Testis (tissue), 3 donors: ENCODE measurements around the gene SLC1A6. TPM values are rescaled to one million over a fixed set of nuclear protein-coding genes. Genes with fewer than 3 reads are reported as not detected.
A peak's percentile ranks its signal among the peaks of the same experiment; 100 is the strongest.
"Not testable (repeated sequence)": the region's sequence is repeated elsewhere in the genome, so short reads cannot be mapped to it uniquely, and the experiment has no call there.

Experiments used
- DNase-seq: peaks from one replicate; pipeline ENCODE4 v3.0.0-alpha.2; 2019
- H3K27ac ChIP-seq, 2 donors: fragments of 200-600 bp; sonication (generic); one replicate each; pipeline ENCODE4 v1.5.1; 2019
- H3K27me3 ChIP-seq: fragments of 200-600 bp; sonication (generic); one replicate; pipeline ENCODE4 v1.5.1; 2019
- H3K36me3 ChIP-seq: fragments of 200-600 bp; sonication (generic); one replicate; pipeline ENCODE4 v1.5.1; 2017; ENCODE audit warnings: low read depth; ENCODE audit errors: missing control alignments
- H3K4me1 ChIP-seq: fragments of 200-600 bp; sonication (generic); one replicate; pipeline ENCODE4 v1.5.1; 2019
- H3K4me3 ChIP-seq, 2 donors: fragments of 200-600 bp; sonication (generic); one replicate each; pipeline ENCODE4 v1.5.1; 2017 to 2019
- H3K9me3 ChIP-seq: fragments of 200-600 bp; sonication (generic); one replicate; pipeline ENCODE4 v1.5.1; 2017
- POLR2A ChIP-seq: fragments of 450-650 bp; IDR thresholded peaks from one replicate; pipeline ENCODE4 v1.6.1; 2017; ENCODE audit warnings: antibody characterized with exemption, mild to moderate bottlenecking, moderate library complexity
- WGBS, 2 donors: methylation state at CpG; one replicate each; pipeline ENCODE4 v1.1.5; 2018; 5-methylcytosine and 5-hydroxymethylcytosine counted together
- intact Hi-C: fragments of 100-400 bp; cut with DNase I; formaldehyde crosslinking; loops from one replicate; pipeline ENCODE4 v1.15.1; 2023; ENCODE audit warnings: low total_unique reads
- polyA plus RNA-seq: library from polyadenylated mRNA; stranded (reverse); fragments of 350-450 nt; fragmentation: Illumina TruSeq; extraction: RNeasy Lipid Tissue Mini Kit (QIAGEN cat#74804); gene quantifications from one replicate; pipeline ENCODE4 v1.2.3, GENCODE V29; 2014; ENCODE audit warnings: low read depth, low replicate concordance; ENCODE audit not compliant: insufficient read depth
- total RNA-seq, 2 donors: library from RNA; depleted of rRNA; stranded (reverse); fragments of >200 nt; gene quantifications; one replicate each; pipeline ENCODE4 v1.2.3, GENCODE V29; 2016
- TF ChIP-seq, protein P1 (sequence below), 3 experiments: fragments of 450-650 bp in 2 of 3; fragments of 200-600 bp in 1 of 3; sonication (generic) in 1 of 3; IDR thresholded peaks; one replicate each; pipeline ENCODE4 v1.5.1; 2016 to 2019; ENCODE audit warnings: antibody characterized with exemption in 3 of 3, mild to moderate bottlenecking in 2 of 3, moderate library complexity in 1 of 3

Gene SLC1A6
- total and polyA plus RNA-seq, 3 donors from 2014 or later, result 78.6 to 336 (median 335) TPM

DNA sequence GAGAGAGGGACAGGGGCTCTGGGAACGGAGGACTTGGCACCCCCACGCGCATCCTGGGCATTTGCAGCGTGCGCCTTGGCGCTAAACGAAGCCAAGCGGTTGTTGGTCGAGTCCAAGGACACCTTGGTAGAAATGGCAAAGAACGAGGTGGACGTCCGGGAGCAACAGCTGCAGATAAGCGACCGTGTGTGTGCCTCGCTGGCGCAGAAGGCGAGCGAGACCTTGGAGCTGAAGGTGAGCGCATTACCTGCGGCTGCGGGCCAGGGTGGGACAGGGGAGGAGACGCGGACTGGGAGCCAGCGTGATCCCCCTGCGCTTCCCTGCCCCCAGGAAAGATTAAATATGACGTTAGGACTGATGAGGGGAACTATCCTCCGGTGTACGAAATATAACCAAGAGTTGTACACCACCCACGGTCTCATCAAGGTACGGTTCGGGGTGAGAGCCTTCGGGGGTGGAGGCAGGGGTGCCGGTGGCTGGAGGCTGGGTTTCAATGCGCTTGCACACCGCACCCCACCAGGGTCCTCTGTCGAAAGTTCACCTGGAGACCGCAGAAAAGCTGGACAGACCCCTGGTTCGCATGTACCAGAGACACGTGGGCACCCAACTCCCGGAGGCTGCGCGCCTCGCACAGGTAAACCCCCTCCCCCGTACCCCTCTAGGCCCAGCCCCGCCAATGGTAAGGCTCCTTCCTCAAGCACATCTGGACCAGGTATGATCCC is 41.8 kb upstream of the SLC1A6 start:
- intact Hi-C loops, result no loop called here
- DNase-seq, result no peak
- Histone ChIP-seq H3K4me1 (no peaks in the 10 kb centered on the region), H3K9me3 (no peaks in the 10 kb centered on the region), H3K27ac (no peak overlapping the region), H3K4me3 (no peak overlapping the region), H3K36me3 (no peaks in the 10 kb centered on the region), H3K27me3 (no peaks in the 10 kb centered on the region)
- TF ChIP-seq, protein P1, sequence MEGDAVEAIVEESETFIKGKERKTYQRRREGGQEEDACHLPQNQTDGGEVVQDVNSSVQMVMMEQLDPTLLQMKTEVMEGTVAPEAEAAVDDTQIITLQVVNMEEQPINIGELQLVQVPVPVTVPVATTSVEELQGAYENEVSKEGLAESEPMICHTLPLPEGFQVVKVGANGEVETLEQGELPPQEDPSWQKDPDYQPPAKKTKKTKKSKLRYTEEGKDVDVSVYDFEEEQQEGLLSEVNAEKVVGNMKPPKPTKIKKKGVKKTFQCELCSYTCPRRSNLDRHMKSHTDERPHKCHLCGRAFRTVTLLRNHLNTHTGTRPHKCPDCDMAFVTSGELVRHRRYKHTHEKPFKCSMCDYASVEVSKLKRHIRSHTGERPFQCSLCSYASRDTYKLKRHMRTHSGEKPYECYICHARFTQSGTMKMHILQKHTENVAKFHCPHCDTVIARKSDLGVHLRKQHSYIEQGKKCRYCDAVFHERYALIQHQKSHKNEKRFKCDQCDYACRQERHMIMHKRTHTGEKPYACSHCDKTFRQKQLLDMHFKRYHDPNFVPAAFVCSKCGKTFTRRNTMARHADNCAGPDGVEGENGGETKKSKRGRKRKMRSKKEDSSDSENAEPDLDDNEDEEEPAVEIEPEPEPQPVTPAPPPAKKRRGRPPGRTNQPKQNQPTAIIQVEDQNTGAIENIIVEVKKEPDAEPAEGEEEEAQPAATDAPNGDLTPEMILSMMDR (IDR thresholded peaks at IDR 0.05), result no peak
- no peak for TF ChIP-seq POLR2A
- 55 to 61% methylated on average over 31 to 43 of the region's 45 CpGs for WGBS, 2 donors

DNA sequence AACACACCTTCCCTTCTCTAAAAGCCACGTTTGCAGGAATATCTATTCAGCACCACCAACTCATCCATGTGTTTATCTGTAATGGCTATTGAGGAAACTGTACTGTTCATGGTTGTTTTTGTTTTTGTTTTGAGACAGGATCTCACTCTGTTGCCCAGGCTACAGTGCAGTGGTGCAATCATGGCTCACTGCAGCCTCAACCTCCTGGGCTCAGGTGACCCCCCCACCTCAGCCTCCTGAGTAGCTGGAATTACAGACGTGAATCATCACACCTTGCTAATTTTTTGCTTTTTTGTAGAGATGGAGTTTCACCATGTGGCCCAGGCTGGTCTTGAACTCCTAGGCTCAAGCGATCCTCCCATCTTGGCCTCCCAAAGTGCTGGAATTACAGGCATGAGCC is 39.2 kb upstream of the SLC1A6 start:
- 54 to 65% methylated on average over 3 of the region's 3 CpGs for WGBS, 2 donors

DNA sequence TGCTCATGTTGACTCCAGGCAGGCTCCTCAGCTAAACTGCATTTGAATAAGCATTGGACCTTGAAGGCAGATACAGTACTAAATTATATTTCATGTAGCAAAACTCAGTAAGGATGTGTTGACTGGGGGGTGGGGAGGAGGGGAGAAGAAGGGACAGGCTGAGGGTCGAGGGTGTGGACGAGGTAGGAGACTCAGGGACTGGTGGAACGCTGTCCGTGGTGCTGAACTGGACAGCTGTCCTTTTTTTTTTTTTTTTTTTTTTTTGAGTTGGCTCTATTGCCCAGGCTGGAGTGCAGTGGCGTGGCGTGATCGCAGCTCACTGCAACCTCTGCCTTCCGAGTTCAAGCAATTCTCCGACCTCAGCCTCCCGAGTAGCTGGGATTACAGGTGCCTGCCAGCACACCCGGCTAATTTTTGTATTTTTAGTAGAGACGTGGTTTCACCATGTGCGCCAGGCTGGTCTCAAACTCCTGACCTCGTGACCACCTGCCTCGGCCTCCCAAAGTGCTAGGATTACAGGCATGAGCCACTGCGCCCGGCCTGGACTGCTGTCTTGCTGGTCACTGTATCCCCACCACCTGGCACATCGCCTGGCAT is 36.4 kb upstream of the SLC1A6 start:
- peak; percentile 65 for DNase-seq
- 21 to 26% methylated on average over 18 of the region's 18 CpGs for WGBS, 2 donors
- no peaks in the 10 kb centered on the region for H3K27me3 ChIP-seq
- intact Hi-C loops, result no loop called here
- no peak overlapping the region for H3K4me3 ChIP-seq
- TF ChIP-seq, protein P1 (IDR thresholded peaks at IDR 0.05), result no peak
- no peak for TF ChIP-seq POLR2A
- no peak overlapping the region for H3K27ac ChIP-seq
- H3K9me3 ChIP-seq, result no peaks in the 10 kb centered on the region
- no peaks in the 10 kb centered on the region for H3K4me1 ChIP-seq
- no peaks in the 10 kb centered on the region for H3K36me3 ChIP-seq

More for the DNA sequence above, 39.2 kb upstream of the SLC1A6 start:
- DNase-seq, H3K27me3 ChIP-seq, intact Hi-C loops, H3K4me3 ChIP-seq, H3K9me3 ChIP-seq, H3K4me1 ChIP-seq, H3K27ac ChIP-seq, H3K36me3 ChIP-seq: not testable (repeated sequence)

DNA sequence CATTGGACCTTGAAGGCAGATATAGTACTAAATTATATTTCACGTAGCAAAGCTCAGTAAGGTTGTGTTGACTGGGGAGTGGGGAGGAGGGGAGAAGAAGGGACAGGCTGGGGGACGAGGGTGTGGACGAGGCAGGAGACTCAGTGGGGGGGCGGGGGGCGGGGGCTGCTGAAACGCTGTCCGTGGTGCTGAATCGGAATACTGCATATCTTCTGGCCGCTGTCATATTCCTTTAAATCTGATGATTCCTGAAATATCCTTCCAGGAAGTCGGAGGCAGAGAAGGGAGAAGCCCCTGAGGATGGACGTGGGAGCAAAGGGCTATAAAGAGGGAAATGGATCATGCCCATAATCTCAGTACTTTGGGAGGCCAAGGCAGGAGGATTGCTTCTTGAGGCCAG is 34.9 kb upstream of the SLC1A6 start:
- H3K27me3 ChIP-seq, result no peaks in the 10 kb centered on the region
- 5 to 8% methylated on average over 11 of the region's 11 CpGs for WGBS, 2 donors
- intact Hi-C loops, result no loop called here

More for the DNA sequence above, 34.9 kb upstream of the SLC1A6 start:
- no peak overlapping the region for H3K4me3 ChIP-seq
- no peak for DNase-seq
- TF ChIP-seq, protein P1 (IDR thresholded peaks at IDR 0.05), result no peak
- TF ChIP-seq POLR2A, result no peak
- no peaks in the 10 kb centered on the region for H3K9me3 ChIP-seq
- H3K27ac ChIP-seq, result no peak overlapping the region
- no peaks in the 10 kb centered on the region for H3K36me3 ChIP-seq
- no peaks in the 10 kb centered on the region for H3K4me1 ChIP-seq
